Measurements from ENCODE around the gene NKX1-2.

- TF ChIP-seq POLR2A (IDR thresholded peaks at IDR 0.05) (no peak), POLR2AphosphoS5 (IDR thresholded peaks at IDR 0.05) (no peak)
These were observed 22.2 kb upstream of the NKX1-2 start for GRCh38 chr10:124472071-124472470.

Measured in breast epithelium (tissue), 3 donors.